ENCODE data around the gene GPX3.

DNA sequence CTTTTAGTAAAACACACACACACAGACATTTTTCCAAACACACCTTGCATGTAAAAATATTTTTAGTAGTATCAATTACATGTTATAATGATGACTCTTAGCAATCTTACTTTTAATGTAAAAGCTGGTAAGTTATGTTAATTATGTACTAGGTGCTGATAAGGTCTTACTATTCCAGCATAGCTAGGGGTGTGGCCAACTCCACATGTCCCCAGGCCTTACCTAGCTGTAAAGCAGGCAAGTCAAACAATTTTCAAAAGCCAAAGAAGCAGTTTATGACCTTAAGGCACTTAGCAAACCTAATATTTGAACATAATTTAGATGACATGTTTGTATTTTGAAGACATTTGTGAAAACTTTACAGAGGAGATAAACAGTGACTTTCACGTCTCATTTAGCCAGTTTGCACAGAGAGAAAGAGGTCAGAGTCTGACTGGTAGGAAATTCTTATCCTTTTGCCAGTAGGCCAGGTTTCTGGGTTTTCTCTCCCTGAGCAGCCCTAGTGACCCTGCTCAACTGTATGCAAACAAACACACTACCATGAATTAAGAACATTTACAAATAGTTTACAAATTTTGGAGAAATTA is 26.5 kb upstream of the GPX3 start:
- no peak for TF ChIP-seq POLR2A (IDR thresholded peaks at IDR 0.05)
- TF ChIP-seq, protein P1, sequence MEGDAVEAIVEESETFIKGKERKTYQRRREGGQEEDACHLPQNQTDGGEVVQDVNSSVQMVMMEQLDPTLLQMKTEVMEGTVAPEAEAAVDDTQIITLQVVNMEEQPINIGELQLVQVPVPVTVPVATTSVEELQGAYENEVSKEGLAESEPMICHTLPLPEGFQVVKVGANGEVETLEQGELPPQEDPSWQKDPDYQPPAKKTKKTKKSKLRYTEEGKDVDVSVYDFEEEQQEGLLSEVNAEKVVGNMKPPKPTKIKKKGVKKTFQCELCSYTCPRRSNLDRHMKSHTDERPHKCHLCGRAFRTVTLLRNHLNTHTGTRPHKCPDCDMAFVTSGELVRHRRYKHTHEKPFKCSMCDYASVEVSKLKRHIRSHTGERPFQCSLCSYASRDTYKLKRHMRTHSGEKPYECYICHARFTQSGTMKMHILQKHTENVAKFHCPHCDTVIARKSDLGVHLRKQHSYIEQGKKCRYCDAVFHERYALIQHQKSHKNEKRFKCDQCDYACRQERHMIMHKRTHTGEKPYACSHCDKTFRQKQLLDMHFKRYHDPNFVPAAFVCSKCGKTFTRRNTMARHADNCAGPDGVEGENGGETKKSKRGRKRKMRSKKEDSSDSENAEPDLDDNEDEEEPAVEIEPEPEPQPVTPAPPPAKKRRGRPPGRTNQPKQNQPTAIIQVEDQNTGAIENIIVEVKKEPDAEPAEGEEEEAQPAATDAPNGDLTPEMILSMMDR (IDR thresholded peaks at IDR 0.05) = no peak

All from thyroid gland (tissue), 4 donors.